Adrenal gland (tissue), 12 donors: ENCODE measurements around the gene PIGBOS1. TPM values are rescaled to one million over a fixed set of nuclear protein-coding genes. Genes with fewer than 3 reads are reported as not detected.

Source experiments
- DNase-seq, 7 donors: peaks; one replicate each; pipeline ENCODE4 v3.0.0-alpha.2; 2019 to 2020
- H3K27ac ChIP-seq, 5 donors: fragments of 200-600 bp; sonication (generic) in 4 of 5; 1 replicate in 3 of 5; 2 replicates in 2 of 5; pipeline versions ENCODE4 v1.5.1 to v1.8.0; 2016 to 2020; ENCODE audit warnings: mild to moderate bottlenecking in 1 of 5
- H3K27me3 ChIP-seq: fragments of 200-600 bp; 2 replicates; pipeline ENCODE4 v1.8.0; 2021
- H3K36me3 ChIP-seq, 2 donors: fragments of 200-600 bp; replicated peaks in 1 of 2; 1 replicate in 1 of 2; 2 replicates in 1 of 2; pipeline versions ENCODE4 v1.5.1 to v1.8.0; 2018 to 2022
- H3K4me1 ChIP-seq, 2 donors: fragments of 200-600 bp; replicated peaks in 1 of 2; 1 replicate in 1 of 2; 2 replicates in 1 of 2; pipeline versions ENCODE4 v1.5.1 to v1.8.0; 2018 to 2021
- H3K4me3 ChIP-seq, 4 donors: fragments of 200-600 bp; sonication (generic) in 3 of 4; one replicate each; pipeline ENCODE4 v1.5.1; 2016 to 2018
- H3K9me3 ChIP-seq, 3 donors: fragments of 200-600 bp; sonication (generic) in 1 of 3; replicated peaks in 1 of 3; 1 replicate in 2 of 3; 2 replicates in 1 of 3; pipeline versions ENCODE4 v1.5.1 to v1.8.0; 2016 to 2021
- CTCF ChIP-seq, 6 experiments: fragments of 450-650 bp in 4 of 6; fragments of 200-600 bp in 2 of 6; sonication (generic) in 1 of 6; IDR thresholded peaks; 1 replicate in 5 of 6; 2 replicates in 1 of 6; pipeline versions ENCODE4 v1.5.1 to v1.8.0; 2016 to 2021; ENCODE audit warnings: antibody characterized with exemption in 6 of 6, mild to moderate bottlenecking in 2 of 6, moderate library complexity in 1 of 6
- POLR2A ChIP-seq, 2 donors: fragments of 450-650 bp; IDR thresholded peaks; one replicate each; pipeline ENCODE4 v1.6.1; 2017; ENCODE audit warnings: antibody characterized with exemption in 2 of 2, mild to moderate bottlenecking in 2 of 2, moderate library complexity in 1 of 2
- WGBS, 4 donors: extraction: QIAGEN DNeasy Blood & Tissue Kit in 2 of 4; methylation state at CpG; one replicate each; pipeline versions ENCODE4 v1.1.5 to v1.1.7; 2013 to 2017; 5-methylcytosine and 5-hydroxymethylcytosine counted together
- intact Hi-C, 2 donors: fragments of 100-400 bp; cut with DNase I; formaldehyde crosslinking; loops; one replicate each; pipeline versions ENCODE4 v1.14.1 to v1.15.0; 2022 to 2023
- polyA plus RNA-seq, 3 donors: library from polyadenylated mRNA; stranded (reverse); fragments of 200-250 nt in 2 of 3; fragments of 350-450 nt in 1 of 3; fragmentation: Illumina TruSeq in 1 of 3; extraction: RNeasy Lipid Tissue Mini Kit (QIAGEN cat#74804) in 1 of 3; gene quantifications; one replicate each; pipeline ENCODE4 v1.2.3, GENCODE V29; 2013 to 2014
- total RNA-seq, 9 donors: library from RNA; depleted of rRNA in 4 of 9; stranded (reverse); fragments of >200 nt in 4 of 9; fragments of 120-200 nt in 1 of 9; fragmentation: NEBNext Ultra II Directional in 1 of 9; extraction: Animal tissue kit (Norgen Biotek cat#: 25700) in 1 of 9; gene quantifications; one replicate each; pipeline versions ENCODE4 v1.1.0 to v1.2.4, GENCODE V29; 2013 to 2023
- donor health status: healthy with polysubstance abuse.
- donor health status: Bipolar disorder and iron deficiency.
- donor health status: DM: yes; HTN: yes; CAD: no.
- donor health status: DM: no; HTN: no; CAD: no.
- donor health status: DM: no; HTN: no; CAD: no.
- donor health status: DM: yes; HTN: yes; CAD: no.

The PIGBOS1 gene
- total and polyA plus RNA-seq, 12 donors, result 11.1 to 22.0 (median 15.8) TPM

- Histone ChIP-seq H3K27ac (no peak overlapping the region), H3K36me3 (no peaks in the 10 kb centered on the region), H3K9me3 (no peaks in the 10 kb centered on the region), H3K27me3 (no peaks in the 10 kb centered on the region), H3K4me1 (no peaks in the 10 kb centered on the region), H3K4me3 (no peak overlapping the region)
- intact Hi-C loops, result no loop called here
- 92 to 97% (median 96%) methylated on average over 2 of the region's 2 CpGs for WGBS, 4 donors
- no peak for DNase-seq
- no peak for TF ChIP-seq CTCF (IDR thresholded peaks at IDR 0.05)
- no peak for TF ChIP-seq POLR2A (IDR thresholded peaks at IDR 0.05)
Measured at GRCh38 chr15:55344206-55344605, 25.3 kb upstream of the PIGBOS1 start.

- TF ChIP-seq CTCF (IDR thresholded peaks at IDR 0.05), result no peak
- TF ChIP-seq POLR2A (IDR thresholded peaks at IDR 0.05), result no peak
- Histone ChIP-seq H3K9me3 (no peaks in the 10 kb centered on the region), H3K27ac (no peak overlapping the region), H3K4me3 (no peak overlapping the region), H3K27me3 (no peaks in the 10 kb centered on the region), H3K4me1 (no peaks in the 10 kb centered on the region), H3K36me3 (no peaks in the 10 kb centered on the region)
- WGBS, 4 donors, result 63 to 66% (median 65%) methylated on average over 2 of the region's 2 CpGs
- intact Hi-C loops, result no loop called here
- no peak for DNase-seq
Measured at GRCh38 chr15:55343168-55343567, 24.2 kb upstream of the PIGBOS1 start.

- peaks cover 0 to 14% of the 10 kb centered on the region in 2 donors for H3K36me3 ChIP-seq
- H3K27me3 ChIP-seq, result no peaks in the 10 kb centered on the region
- WGBS, 4 donors, result 92 to 100% (median 96%) methylated on average over 1 of the region's 1 CpG; no CpG with 5 or more reads in 1 of the 4 donors
- DNase-seq, result no peak
- H3K4me3 ChIP-seq, result no peak overlapping the region
- H3K9me3 ChIP-seq, result no peaks in the 10 kb centered on the region
- intact Hi-C loops, result no loop called here
- TF ChIP-seq POLR2A (IDR thresholded peaks at IDR 0.05) (no peak), CTCF (IDR thresholded peaks at IDR 0.05) (no peak)
- H3K27ac ChIP-seq, result no peak overlapping the region
- no peaks in the 10 kb centered on the region for H3K4me1 ChIP-seq
Measured at GRCh38 chr15:55337160-55337559, 18.2 kb upstream of the PIGBOS1 start.

- Histone ChIP-seq H3K27ac (no peak overlapping the region), H3K4me1 (no peaks in the 10 kb centered on the region), H3K4me3 (no peak overlapping the region), H3K9me3 (no peaks in the 10 kb centered on the region), H3K36me3 (peaks cover 0 to 14% of the 10 kb centered on the region in 2 donors), H3K27me3 (no peaks in the 10 kb centered on the region)
- intact Hi-C loops, result no loop called here
- 94 to 100% (median 98%) methylated on average over 1 of the region's 1 CpG for WGBS, 4 donors
- TF ChIP-seq POLR2A (IDR thresholded peaks at IDR 0.05), result no peak
- TF ChIP-seq CTCF (IDR thresholded peaks at IDR 0.05), result no peak
- no peak for DNase-seq
Measured at GRCh38 chr15:55334997-55335396, 16.1 kb upstream of the PIGBOS1 start.
